HG03469 (cell line): ENCODE results near the gene KIAA1671.

ENCODE experiments used
- ATAC-seq: cut with Tn5 transposase; IDR thresholded peaks from one replicate; pipeline ENCODE4 v1.9.1; 2021; ENCODE audit warnings: mild to moderate bottlenecking, moderate library complexity, moderate number of reproducible peaks; ENCODE audit not compliant: unreplicated experiment

KIAA1671 gene

DNA sequence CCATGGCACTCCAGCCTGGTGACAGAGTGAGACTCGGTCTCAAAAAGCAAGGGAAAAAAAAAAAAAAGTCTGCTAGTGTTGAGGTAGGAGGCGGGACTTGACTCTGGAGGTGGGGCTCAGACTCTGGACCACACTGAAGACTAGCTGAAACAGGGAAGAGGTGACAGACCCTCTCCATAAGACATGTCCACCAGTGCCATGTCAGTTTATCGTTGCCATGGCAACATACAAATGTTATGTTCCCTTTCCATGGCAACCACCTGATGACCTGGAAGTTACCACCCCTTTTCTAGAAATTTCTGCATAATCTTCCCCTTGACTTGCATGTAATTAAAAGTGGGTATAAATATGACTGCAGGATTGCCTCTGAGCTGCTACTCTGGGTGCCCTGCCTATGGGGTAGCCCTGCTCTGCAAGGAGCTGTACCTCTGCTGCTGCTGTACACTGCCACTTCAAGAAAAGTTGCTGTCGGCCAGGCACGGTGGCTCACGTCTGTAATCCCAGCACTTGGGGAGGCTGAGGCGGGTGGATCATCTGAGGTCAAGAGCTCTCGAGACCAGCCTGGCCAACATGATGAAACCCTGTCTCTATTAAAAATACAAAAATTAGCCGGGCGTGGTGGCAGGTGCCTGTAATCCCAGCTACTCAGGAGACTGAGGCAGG, 55.1 kb downstream of the KIAA1671 start:
- no peak for ATAC-seq

DNA sequence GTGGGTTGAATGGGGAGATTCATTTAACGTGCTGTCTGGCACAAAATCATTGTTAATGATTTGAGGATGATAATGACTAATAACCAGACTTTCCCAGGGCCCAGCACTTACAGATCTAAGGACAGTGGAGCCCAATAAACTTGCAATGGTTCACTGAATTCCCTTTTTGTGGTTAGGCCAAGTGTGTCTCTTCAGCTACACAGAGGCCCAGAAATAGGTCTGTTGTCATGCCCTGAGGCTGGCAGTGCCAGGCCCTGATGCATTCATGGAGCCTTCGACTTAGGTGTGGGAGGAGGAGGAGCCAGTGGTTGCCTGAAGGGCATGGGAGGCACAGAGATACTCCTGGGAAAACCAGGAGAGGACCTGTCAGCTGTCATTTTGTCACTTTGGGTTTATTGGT, 56.1 kb downstream of the KIAA1671 start:
- ATAC-seq: no peak

DNA sequence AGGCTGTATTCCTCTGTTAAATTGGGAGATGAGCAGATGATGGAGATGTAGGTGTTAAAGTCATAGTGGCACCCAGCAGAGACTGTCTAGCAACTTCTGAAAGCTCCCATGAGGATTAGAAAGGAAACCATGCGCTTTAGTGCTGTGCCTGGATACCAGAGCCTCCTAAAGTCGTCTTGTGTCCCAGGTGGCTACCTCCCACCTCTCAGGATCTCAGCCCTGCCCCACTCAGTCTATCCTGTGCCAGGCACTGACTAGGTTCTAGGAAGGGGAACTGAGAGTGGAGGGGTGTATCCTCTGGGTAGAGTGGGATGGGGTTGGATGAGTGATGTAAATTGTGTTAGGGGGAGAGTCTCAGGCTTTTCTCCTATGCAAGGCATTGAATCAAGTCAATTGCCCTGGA, 60.2 kb downstream of the KIAA1671 start:
- ATAC-seq: no peak

DNA sequence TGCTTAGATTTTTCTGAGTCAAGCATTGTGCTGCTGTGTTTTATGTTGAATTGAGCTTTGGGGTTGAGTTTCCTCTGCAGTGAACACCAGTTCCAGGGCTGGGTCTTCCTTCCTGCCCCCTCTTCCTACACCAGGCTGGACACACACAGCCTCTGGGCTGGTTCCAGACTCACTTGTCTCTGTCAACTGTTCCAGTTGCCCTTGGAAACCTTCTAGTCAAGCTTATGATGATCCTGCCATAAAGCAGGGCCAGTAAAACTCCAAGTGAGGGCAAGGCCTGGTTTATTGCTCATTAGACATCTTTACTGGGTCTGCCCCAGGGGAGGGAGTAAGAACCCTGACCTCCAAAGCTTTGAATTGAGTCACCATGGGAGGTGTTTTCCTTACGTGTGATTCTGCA, 61.1 kb downstream of the KIAA1671 start:
- ATAC-seq: no peak

GRCh38 chr22:25014896-25015755, 62.6 kb downstream of the KIAA1671 start:
- no peak for ATAC-seq

DNA sequence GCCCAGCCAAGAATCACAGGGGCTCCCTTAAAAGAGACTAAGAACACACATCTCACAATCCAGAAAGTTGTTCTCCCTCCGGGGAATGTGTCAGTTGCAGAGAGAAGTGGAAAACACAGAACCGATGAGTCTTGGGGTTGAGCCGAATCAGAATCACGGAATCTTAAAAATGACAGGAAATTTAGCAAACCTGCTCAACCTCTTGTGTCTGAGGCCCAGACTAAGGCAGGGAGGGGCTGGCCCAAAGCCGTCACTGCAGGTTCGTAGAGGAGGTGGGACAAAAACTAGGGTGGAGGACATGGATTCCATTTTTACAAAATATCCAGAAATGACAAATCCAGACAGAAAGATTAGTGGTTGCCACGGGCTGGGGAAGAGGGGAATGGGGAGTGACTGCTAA, 63.8 kb downstream of the KIAA1671 start:
- ATAC-seq: no peak

GRCh38 chr22:25018009-25018408, 65.5 kb downstream of the KIAA1671 start:
- ATAC-seq: no peak

GRCh38 chr22:25019427-25020184, 67.1 kb downstream of the KIAA1671 start:
- no peak for ATAC-seq

DNA sequence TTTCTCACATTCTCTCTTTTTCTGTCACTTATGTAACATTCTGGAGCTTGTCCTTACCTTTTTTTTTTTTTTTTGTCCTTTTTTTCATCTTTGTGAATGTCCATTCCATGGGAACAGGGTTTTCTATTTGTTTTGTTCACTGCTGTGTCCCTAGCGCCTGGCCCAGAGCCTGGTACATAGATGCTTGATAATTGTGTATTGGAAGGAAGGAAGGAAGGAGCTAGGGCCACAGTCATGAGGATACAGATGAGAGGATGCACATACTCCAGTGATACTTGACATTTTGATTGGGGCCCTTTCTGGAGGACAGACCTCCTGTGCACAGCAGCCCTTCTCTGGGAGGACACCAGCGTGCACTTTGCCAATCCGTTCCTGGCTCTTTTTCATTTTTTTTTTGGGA, 68.9 kb downstream of the KIAA1671 start:
- ATAC-seq: no peak

DNA sequence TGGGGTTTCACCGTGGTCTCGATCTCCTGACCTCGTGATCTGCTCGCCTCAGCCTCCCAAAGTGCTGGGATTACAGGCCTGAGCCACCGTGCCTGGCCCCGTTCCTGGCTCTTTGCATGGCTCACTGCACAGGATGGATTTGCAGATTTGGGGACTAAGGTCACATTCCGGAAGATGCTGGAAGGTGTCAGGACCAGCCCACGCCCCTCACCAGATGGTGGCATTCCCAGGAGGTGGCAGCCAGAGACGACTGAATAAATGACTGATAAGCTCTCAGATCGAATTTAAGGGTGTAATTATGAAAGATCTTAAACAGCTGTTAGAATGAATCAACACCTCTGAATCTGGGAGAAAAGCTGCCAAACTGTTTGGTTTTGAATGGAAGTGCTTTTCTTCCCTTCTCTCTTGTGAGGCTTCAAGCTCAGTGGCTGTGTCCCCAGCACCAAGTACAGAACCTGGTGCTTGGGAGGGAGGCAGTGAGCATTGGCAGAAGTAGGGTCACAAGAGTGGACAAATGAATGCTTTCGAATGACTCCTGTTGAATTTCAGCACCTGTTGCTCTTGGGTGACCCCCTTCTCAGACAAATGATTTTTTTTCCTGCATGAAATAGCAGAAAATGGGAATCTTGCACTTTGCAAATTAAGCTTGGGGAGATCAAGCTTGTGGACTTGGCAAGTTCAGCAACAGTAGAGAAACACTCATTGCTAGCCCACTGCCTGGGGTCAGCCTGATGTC, 69.6 kb downstream of the KIAA1671 start:
- no peak for ATAC-seq

- no peak for ATAC-seq
These were observed 71.4 kb downstream of the KIAA1671 start for GRCh38 chr22:25023879-25024278.

DNA sequence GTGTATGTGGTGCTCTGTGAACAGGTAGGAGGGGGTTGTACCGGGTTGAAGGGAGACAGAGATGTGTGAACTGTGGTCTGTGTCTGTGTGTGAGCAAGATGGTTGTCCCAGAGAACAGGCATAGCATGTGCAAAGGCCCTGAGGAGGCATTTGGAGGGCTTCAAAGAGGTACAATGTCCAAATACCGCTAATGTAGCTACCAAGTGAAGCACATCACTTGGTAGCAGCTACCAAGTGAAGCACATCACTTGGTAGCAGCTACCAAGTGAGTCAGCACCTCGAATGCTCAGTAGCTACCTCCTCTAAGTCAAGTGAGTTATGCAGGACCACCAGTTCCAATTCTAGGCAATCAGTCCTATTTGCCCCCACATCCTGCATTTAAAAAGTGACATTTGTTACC, 72.4 kb downstream of the KIAA1671 start:
- no peak for ATAC-seq

DNA sequence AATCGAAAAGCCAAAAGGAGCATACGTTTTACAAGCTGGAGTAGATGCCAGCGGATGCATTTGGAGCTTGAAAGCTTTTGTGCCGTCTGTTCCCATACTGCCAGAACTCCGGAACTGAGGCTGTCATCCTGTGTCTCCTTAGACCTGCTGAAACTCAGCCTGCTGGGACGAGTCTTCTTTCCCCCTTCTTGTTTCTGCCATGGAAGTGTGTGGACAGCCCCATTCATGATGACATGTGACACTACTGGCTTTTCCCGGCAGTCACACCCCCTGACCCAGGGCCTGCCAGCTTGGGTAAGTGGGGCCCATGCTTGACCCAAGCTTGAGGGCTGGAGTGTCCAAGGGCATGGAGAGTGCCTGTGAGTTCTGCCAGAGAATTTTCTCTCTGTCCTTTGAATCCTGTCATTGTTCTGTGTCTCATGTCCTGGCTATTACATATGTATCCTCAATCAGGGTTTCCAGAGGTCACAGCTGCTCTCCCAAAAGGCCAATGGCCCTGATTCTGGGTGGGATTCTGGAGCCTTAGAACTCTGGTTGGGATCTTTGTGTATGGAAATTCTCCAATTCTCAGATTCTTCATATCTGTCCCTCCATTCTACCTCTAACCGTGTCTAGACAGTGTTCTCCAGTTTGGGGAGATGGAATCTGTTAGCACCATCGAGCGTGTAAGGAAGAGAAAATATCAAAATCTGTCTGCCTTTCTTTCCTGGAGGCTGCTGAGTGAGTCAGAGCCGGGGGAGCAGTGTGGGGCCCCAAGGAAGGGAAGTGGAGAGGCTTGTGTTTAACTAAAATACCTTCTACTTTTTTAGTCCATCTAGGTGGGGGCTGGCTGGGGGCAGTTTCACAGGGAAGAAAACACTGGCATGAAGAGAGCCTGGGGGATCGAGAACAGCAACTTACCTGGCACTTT, 73.2 kb downstream of the KIAA1671 start:
- no peak for ATAC-seq

- no peak for ATAC-seq
These were observed 74.8 kb downstream of the KIAA1671 start for GRCh38 chr22:25027043-25027906.

GRCh38 chr22:25027959-25028840, 75.7 kb downstream of the KIAA1671 start:
- no peak for ATAC-seq

- no peak for ATAC-seq
These were observed 76.3 kb downstream of the KIAA1671 start for GRCh38 chr22:25028841-25029141.

DNA sequence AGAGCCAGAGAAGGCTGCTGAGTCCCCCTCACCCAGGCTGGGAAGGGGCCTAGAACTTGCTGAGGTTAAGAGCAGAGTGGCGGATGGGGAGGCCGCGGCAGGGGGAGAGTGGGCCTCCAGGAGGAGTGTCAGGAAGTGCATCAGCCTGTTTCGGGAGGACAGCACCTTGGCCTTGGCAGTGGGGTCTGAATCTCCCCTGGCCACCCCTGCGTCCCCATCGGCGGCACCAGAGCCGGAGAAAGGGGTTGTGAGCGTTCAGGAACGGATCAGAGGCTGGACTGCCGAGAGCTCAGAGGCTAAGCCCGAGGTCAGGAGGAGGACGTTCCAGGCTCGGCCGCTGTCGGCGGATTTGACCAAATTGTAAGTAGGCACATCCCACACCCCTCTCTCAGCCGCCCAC, 76.7 kb downstream of the KIAA1671 start:
- no peak for ATAC-seq

GRCh38 chr22:25030636-25031035, 78.1 kb downstream of the KIAA1671 start:
- ATAC-seq: no peak
